CD4-positive, alpha-beta T cell (primary cell): ENCODE data around the gene IRF9. TPM values are rescaled to one million over a fixed set of nuclear protein-coding genes. Genes with fewer than 3 reads are reported as not detected.
"Not testable (repeated sequence)": the region's sequence is repeated elsewhere in the genome, so short reads cannot be mapped to it uniquely, and the experiment has no call there.

ENCODE experiments used
- ATAC-seq: fragments of 200-7000 bp; cut with Tn5 transposase; one replicate; pipeline ENCODE4 v1.10.0; 2022; ENCODE audit warnings: mild to moderate bottlenecking; ENCODE audit not compliant: poor library complexity
- CTCF ChIA-PET: fragments of 350-600 bp; sonication (Branson Sonifier 250); formaldehyde crosslinking; loops from one replicate; lab custom pipeline; 2021; ENCODE audit warnings: antibody characterized with exemption, inconsistent platforms; lab: Charles Lee
- POLR2A ChIA-PET: fragments of 350-600 bp; sonication (Branson Sonifier 250); formaldehyde crosslinking; loops from one replicate; lab custom pipeline; 2021; ENCODE audit warnings: antibody characterized with exemption, inconsistent platforms; lab: Charles Lee
- DNase-seq, 14 experiments: peaks; one replicate each; pipeline ENCODE4 v3.0.0-alpha.2; 2013 to 2020; ENCODE audit warnings: mixed read lengths in 2 of 14
- H3K27ac ChIP-seq, 2 donors: one replicate each; pipeline versions ENCODE4 v1.5.1 to v1.7.0; 2013; ENCODE audit warnings: low read length in 2 of 2, low read depth in 1 of 2, mild to moderate bottlenecking in 1 of 2
- H3K27me3 ChIP-seq, 2 experiments: 1 replicate in 1 of 2; 2 replicates in 1 of 2; pipeline versions ENCODE4 v1.6.1 to v1.7.0; 2013; ENCODE audit warnings: low read length in 2 of 2, control low read depth in 1 of 2, mild to moderate bottlenecking in 1 of 2, moderate library complexity in 1 of 2; ENCODE audit not compliant: insufficient read depth in 2 of 2, control insufficient read depth in 1 of 2
- H3K36me3 ChIP-seq: one replicate; pipeline ENCODE4 v1.6.1; 2013; ENCODE audit warnings: low read length, control low read depth; ENCODE audit not compliant: insufficient read depth
- H3K4me1 ChIP-seq: one replicate; pipeline ENCODE4 v1.6.1; 2013; ENCODE audit warnings: low read length, control low read depth; ENCODE audit not compliant: insufficient read depth
- H3K4me3 ChIP-seq: one replicate; pipeline ENCODE4 v1.5.1; 2013; ENCODE audit warnings: mild to moderate bottlenecking, low read length, moderate library complexity
- H3K9me3 ChIP-seq, 2 experiments: 1 replicate in 1 of 2; 2 replicates in 1 of 2; pipeline versions ENCODE4 v1.6.1 to v1.7.0; 2013; ENCODE audit warnings: low read length in 2 of 2, mild to moderate bottlenecking in 2 of 2, control low read depth in 1 of 2, moderate library complexity in 1 of 2; ENCODE audit not compliant: control insufficient read depth in 1 of 2, insufficient read depth in 1 of 2
- H3K27ac Mint-ChIP-seq: one replicate; pipeline ENCODE4 v1.8.0; 2020; ENCODE audit warnings: mixed read lengths
- H3K27me3 Mint-ChIP-seq: one replicate; pipeline ENCODE4 v1.8.0; 2021; ENCODE audit warnings: mixed read lengths
- H3K36me3 Mint-ChIP-seq: one replicate; pipeline ENCODE4 v1.8.0; 2021; ENCODE audit warnings: low read depth, mixed read lengths
- H3K4me1 Mint-ChIP-seq: one replicate; pipeline ENCODE4 v1.8.0; 2021; ENCODE audit warnings: low read depth, mixed read lengths
- H3K4me3 Mint-ChIP-seq: one replicate; pipeline ENCODE4 v1.8.0; 2020; ENCODE audit warnings: mild to moderate bottlenecking, mixed read lengths
- H3K9me3 Mint-ChIP-seq: one replicate; pipeline ENCODE4 v1.8.0; 2020; ENCODE audit warnings: mixed read lengths
- intact Hi-C, 2 experiments: fragments of 100-400 bp; cut with DNase I in 1 of 2; cut with micrococcal nuclease in 1 of 2; formaldehyde crosslinking; loops; one replicate each; pipeline versions ENCODE4 v1.15.1 to v1.9.0; 2023 to 2025; cut with DNase I, micrococcal nuclease
- total RNA-seq, 174 experiments: library from RNA in 2 of 174; stranded (reverse) in 2 of 174; gene quantifications; one replicate each; pipeline ENCODE4 v1.2.3 and lab custom pipeline; 2021 to 2026
- TF ChIP-seq, protein P1 (sequence below): fragments of 200-600 bp; IDR thresholded peaks from one replicate; pipeline ENCODE4 v1.8.0; 2022; ENCODE audit warnings: antibody characterized with exemption, mild to moderate bottlenecking

IRF9 gene
- total RNA-seq, 2 experiments from 2014 or later, result 248 to 262 TPM

DNA sequence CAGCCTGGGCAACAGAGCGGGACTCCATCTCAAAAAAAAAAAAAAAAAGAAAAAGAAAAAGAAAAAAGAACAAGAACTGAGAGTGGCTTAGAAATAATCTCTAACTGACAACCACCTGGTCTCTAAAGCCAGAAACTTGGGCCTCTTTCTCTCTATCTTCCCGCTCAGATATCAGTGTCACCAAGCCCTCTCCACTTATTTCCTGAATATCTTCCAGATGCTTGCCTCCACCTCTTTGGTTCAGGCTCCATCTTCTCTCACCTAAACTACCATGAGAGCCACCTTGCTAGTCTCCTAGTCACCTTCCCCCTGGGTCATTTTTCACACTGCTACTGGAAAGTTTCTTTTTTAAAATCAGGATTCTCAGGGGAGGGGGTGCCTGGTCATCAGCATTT lies 36.0 kb downstream of the IRF9 start:
- H3K9me3 ChIP-seq, result no peaks in the 10 kb centered on the region
- ChIA-PET POLR2A (interaction anchor here (2.3 to 4.0 kb wide), 3 partner anchors 13 to 56 kb away, joined by 12 to 99 read pairs (median 20); partner anchors contain the start of genes CHMP4A, EMC9 and MDP1), CTCF (interaction anchor here (1.3 to 2.6 kb wide), 2 partner anchors 36 to 45 kb away, joined by 4 to 12 read pairs; partner anchors contain the start of gene TINF2)
- peaks cover 61% of the 10 kb centered on the region for H3K36me3 Mint-ChIP-seq
- H3K36me3 ChIP-seq, result peaks cover 22% of the 10 kb centered on the region
- H3K4me1 ChIP-seq, result peaks cover 37% of the 10 kb centered on the region
- DNase-seq, result no peak
- no peaks in the 10 kb centered on the region for H3K27me3 ChIP-seq
- TF ChIP-seq, protein P1, sequence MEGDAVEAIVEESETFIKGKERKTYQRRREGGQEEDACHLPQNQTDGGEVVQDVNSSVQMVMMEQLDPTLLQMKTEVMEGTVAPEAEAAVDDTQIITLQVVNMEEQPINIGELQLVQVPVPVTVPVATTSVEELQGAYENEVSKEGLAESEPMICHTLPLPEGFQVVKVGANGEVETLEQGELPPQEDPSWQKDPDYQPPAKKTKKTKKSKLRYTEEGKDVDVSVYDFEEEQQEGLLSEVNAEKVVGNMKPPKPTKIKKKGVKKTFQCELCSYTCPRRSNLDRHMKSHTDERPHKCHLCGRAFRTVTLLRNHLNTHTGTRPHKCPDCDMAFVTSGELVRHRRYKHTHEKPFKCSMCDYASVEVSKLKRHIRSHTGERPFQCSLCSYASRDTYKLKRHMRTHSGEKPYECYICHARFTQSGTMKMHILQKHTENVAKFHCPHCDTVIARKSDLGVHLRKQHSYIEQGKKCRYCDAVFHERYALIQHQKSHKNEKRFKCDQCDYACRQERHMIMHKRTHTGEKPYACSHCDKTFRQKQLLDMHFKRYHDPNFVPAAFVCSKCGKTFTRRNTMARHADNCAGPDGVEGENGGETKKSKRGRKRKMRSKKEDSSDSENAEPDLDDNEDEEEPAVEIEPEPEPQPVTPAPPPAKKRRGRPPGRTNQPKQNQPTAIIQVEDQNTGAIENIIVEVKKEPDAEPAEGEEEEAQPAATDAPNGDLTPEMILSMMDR, result no peak
- ATAC-seq, result no peak
- peak overlapping the region; percentile 92 for H3K27ac Mint-ChIP-seq
- H3K27me3 Mint-ChIP-seq, result no peaks in the 10 kb centered on the region
- no peak overlapping the region for H3K27ac ChIP-seq
- H3K4me3 ChIP-seq, result no peak overlapping the region
- H3K4me1 Mint-ChIP-seq, result peaks cover 49% of the 10 kb centered on the region
- H3K4me3 Mint-ChIP-seq, result peak overlapping the region; percentile 87
- intact Hi-C loops, result loop anchor here in 1 of 2 experiments (5.0 kb wide), 1 partner anchor 35 kb away; the partner anchor contains the start of genes GMPR2 and NEDD8
- no peaks in the 10 kb centered on the region for H3K9me3 Mint-ChIP-seq

DNA sequence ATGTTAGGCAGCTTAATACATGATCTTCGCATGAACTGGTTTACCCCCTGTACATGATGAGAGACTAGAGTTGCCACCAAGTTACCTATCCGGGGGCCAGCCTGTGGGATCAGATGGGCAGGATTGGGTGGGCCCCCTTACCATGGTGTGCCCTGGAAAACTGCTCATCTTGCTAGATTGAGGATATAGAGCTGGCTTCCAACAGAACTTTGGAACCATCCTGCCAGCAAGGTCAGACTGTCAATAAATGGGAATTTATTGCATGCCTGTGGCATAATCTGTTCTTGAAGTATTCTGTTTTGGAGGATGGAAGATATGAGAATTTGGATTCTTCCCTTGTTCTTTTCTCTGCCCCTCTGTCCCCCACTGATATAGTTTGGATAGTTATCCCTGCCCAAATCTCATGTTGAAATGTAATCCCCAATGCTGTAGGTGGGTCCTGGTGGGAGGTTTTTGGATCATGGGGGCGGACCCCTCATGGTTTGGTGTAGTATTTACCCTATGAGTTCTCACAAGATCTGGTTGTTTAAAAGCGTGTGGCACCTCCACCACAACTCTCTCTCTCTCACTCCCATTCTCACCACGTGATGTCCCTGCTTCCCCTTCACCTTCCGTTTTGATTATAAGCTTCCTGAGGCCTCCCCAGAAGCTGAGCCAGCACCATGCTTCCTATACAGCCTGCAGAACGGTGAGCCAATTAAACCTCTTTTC lies 37.9 kb downstream of the IRF9 start:
- Histone ChIP-seq H3K27ac (no peak overlapping the region), H3K4me1 (peaks cover 37% of the 10 kb centered on the region), H3K27me3 (no peaks in the 10 kb centered on the region), H3K36me3 (peaks cover 17% of the 10 kb centered on the region), H3K9me3 (no peaks in the 10 kb centered on the region), H3K4me3 (no peak overlapping the region)
- peak overlapping the region; percentile 43 for H3K4me3 Mint-ChIP-seq
- ATAC-seq, result no peak
- TF ChIP-seq, protein P1, result no peak
- intact Hi-C loops, result loop anchor here in 1 of 2 experiments (5.0 kb wide), 1 partner anchor 33 kb away; the partner anchor contains the start of genes GMPR2 and NEDD8
- no peaks in the 10 kb centered on the region for H3K27me3 Mint-ChIP-seq
- H3K4me1 Mint-ChIP-seq, result peaks cover 36% of the 10 kb centered on the region
- ChIA-PET POLR2A (interaction anchor here (1.5 kb wide), 1 partner anchor 44 kb away, joined by 6 read pairs; the partner anchor contains the start of gene TINF2), CTCF (interaction anchor here (0.5 to 1.2 kb wide), 2 partner anchors 38 to 40 kb away, joined by 3 read pairs; partner anchors contain the start of gene IRF9)
- H3K27ac Mint-ChIP-seq, result peak overlapping the region; percentile 58
- no peak for DNase-seq
- no peaks in the 10 kb centered on the region for H3K9me3 Mint-ChIP-seq
- H3K36me3 Mint-ChIP-seq, result peaks cover 62% of the 10 kb centered on the region

DNA sequence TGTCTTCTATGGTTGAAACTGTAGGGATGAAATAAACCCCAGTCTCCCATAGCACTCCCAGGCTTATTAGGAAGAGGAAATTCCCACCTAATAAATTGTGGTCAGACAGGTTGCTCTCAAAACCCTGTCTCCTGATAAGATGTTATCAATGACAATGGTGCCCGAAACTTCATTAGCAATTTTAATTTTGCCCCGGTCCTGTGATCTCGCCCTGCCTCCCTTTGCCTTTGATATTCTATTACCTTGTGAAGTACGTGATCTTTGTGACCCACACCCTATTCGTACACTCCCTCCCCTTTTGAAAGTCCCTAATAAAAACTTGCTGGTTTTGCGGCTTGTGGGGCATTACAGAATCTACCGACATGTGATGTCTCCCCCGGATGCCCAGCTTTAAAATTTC lies 41.5 kb downstream of the IRF9 start:
- Histone ChIP-seq H3K4me1 (peaks cover 10% of the 10 kb centered on the region), H3K36me3 (peaks cover 39% of the 10 kb centered on the region)
- POLR2A ChIA-PET, result interaction anchor here (0.8 kb wide), 1 partner anchor 11 kb away, joined by 4 read pairs; the partner anchor contains the start of gene CHMP4A
- H3K4me3 ChIP-seq, ATAC-seq, H3K9me3 Mint-ChIP-seq, H3K9me3 ChIP-seq, H3K4me3 Mint-ChIP-seq, H3K27ac Mint-ChIP-seq, CTCF ChIA-PET, H3K27me3 ChIP-seq, H3K27ac ChIP-seq, intact Hi-C loops, H3K27me3 Mint-ChIP-seq, DNase-seq: not testable (repeated sequence)
- peaks cover 72% of the 10 kb centered on the region for H3K36me3 Mint-ChIP-seq
- peaks cover 34% of the 10 kb centered on the region for H3K4me1 Mint-ChIP-seq

DNA sequence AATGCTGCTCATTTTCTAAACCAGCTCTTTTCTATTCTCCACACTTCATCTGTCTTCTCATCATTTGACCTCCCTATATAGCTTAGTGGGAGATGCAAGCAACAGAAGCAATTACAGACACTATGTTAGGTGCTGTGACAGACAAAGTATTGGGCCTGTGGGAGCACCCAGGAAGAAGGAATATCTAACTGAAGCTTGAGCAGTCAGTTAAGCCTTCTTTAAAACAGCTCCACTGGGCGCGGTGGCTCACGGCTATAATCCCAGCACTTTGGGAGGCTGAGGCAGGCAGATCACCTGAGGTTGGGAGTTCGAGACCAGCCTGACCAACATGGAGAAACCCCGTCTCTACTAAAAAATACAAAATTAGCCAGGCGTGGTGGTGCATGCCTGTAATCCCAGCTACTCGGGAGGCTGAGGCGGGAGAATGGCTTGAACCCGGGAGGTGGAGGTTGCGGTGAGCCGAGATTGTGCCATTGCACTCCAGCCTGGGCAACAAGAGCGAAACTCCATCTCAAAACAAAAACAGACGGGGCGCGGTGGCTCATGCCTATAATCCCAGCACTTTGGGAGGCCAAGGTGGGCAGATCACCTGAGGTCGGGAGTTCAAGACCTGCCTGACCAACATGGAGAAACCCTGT lies 42.3 kb downstream of the IRF9 start:
- CTCF ChIA-PET, H3K27ac ChIP-seq, H3K27ac Mint-ChIP-seq, H3K27me3 ChIP-seq, H3K9me3 Mint-ChIP-seq, intact Hi-C loops, H3K4me3 Mint-ChIP-seq, H3K27me3 Mint-ChIP-seq, ATAC-seq, H3K9me3 ChIP-seq, H3K4me3 ChIP-seq: not testable (repeated sequence)
- H3K36me3 ChIP-seq, result peaks cover 48% of the 10 kb centered on the region
- H3K4me1 ChIP-seq, result peaks cover 12% of the 10 kb centered on the region
- POLR2A ChIA-PET, result interaction anchor here (0.8 kb wide), 1 partner anchor 10 kb away, joined by 4 read pairs; the partner anchor contains the start of gene CHMP4A
- Mint-ChIP-seq H3K4me1 (peaks cover 33% of the 10 kb centered on the region), H3K36me3 (peaks cover 80% of the 10 kb centered on the region)
- peak in 1 of 14 experiments; percentile 17 for DNase-seq
